GM21528 (cell line): ENCODE measurements around the gene CEP41.
"Not testable (repeated sequence)": the region's sequence is repeated elsewhere in the genome, so short reads cannot be mapped to it uniquely, and the experiment has no call there.

Experiments used
- ATAC-seq: cut with Tn5 transposase; IDR thresholded peaks from one replicate; pipeline ENCODE4 v1.9.1; 2021; ENCODE audit warnings: mild to moderate bottlenecking, moderate library complexity; ENCODE audit not compliant: unreplicated experiment, low FRiP score

CEP41 gene

DNA sequence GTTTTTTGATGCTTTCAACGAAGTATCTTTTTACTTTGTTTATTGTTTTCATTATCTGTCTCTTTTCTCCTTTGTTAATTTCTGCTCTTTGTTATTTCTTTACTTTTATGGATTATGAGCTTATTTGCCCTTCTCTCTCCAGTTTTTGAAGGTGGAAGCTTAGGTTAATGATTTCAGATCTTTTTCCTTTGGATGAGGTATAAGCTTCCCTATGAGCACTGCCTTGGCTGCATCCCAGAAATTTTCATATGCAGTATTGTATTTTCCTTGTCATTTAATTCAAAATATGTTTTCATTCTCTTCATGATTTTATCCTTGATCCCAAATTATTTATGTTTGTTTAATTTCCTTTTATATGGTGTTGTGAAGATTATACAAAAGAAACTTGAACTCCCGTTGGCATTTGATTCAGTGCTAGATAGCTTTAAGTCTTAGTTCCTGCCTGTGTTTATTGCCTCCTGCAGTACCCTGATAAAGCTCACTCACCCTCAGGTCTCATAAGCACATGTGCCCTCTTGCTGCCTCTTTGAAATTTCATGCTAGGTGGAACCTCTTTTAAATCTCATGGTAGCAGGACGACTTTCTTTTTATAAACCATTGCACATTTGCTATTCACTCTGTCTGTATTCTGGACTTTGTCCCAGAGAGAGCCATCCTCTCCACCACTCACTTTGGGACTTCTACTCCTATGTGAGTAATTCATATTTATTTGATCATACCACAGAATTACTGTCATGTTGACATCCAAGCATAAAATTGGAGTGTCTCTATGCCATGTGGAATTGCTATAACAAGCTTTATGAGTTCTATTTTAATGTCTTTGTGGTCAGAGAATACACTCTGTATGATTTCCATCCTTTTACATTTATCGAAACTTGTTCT lies 23.0 kb upstream of the CEP41 start:
- ATAC-seq: no peak

DNA sequence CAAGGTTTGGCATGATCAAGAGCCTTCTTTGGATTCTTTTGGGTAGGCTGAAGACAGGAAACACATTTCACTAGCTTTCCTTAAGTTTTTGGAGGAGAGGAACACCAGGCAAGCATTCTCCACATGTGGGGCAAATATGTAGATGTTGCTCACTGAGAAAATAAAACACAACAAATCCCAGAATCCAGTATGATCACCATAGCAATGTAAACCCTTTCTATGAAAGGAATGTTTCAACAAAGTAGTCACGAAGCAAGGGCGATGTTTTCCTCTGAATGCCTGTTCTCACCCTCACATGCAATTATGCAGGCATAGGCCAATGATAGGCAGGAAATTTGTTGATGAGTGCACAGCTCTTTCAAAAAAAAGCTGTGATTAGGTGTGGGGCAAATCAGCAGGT lies 20.5 kb upstream of the CEP41 start:
- ATAC-seq: no peak

DNA sequence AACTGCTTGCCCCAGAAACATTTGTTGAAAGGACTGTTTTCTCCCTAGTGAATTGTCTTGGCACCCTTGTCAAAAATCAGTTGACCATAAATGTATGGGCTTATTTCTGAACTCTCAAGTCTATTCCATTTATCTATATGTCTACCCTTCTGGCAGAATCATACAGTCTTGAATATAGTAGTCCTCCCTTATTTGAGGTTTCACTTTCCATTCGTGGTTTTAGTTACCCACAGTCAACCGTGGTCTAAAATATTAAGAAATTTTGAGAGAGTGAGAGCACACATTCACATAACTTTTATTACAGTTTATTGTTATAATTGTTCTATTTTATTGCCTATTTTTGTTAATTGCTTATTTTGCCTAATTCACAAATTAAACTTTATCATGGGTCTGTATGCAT lies 17.4 kb upstream of the CEP41 start:
- no peak for ATAC-seq

DNA sequence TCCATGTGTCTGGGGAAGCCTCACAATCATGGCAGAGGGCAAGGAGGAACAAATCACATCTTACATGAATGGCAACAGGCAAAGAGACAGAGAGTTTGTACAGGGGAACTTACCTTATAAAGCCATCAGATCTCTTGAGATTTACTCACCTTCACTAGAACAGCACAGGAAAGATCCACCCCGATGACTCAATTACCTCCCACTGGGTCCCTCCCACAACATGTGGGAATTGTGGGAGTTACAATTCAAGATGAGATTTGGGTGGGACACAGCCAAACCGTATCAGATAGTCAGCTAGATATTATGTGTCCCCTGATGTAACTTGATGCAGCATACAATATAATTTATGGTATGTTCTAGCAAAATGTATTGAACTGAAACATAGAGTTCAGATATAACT lies 14.1 kb upstream of the CEP41 start:
- ATAC-seq: no peak

DNA sequence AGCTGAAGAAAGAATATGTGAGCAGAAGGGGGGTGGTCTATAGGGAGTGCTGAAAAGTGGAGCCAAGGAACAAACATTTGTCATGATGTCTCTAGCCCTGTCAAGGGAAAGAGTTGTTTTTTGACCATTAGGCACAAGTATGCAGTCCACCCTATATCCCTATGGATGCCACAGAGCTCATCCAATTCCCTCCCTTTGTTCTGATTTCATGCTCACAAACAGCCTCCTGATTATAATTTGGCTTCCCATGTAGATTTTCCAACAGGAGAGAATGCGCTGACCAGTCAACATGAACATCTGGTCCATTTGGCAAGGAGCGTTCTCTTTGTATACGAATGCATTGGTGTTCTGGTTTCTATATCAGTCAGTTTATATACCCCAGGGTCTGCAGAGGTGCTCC lies 12.1 kb upstream of the CEP41 start:
- no peak for ATAC-seq

DNA sequence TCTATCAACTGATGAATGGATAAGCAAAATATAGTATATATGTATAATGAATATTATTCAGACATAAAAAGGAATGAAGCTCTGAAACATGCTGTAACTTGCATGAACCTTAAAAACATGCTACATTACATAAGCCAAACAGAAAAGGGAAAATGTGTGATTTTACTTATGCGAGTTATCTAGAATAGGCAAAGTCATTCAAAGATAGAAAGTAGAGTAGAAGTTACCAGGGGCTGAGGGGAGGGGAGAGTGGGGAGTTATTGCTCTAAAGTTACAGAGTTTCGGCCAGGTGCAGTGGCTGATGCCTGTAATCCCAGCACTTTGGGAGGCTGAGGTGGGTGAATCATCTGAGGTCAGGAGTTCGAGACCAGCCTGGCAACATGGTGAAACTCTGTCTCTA lies 10.5 kb upstream of the CEP41 start:
- ATAC-seq: not testable (repeated sequence)

DNA sequence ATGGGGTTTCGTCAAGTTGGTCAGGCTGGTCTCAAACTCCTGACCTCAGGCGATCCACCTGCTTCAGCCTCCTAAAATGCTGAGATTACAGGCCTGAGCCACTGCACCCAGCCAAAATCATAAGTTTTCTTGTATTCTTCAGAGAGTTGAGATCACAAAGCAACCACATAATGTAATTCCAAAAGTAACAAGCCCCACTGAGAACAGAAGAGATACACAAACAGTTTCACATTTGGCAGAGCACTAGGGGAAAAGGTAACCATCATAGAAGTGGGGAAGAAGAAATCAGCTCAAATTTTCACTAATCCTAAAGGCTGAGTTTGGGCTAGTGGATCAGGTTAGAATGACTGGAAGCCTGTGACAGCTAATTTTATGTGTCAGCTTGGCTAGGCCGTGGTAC lies 5.4 kb upstream of the CEP41 start:
- no peak for ATAC-seq

DNA sequence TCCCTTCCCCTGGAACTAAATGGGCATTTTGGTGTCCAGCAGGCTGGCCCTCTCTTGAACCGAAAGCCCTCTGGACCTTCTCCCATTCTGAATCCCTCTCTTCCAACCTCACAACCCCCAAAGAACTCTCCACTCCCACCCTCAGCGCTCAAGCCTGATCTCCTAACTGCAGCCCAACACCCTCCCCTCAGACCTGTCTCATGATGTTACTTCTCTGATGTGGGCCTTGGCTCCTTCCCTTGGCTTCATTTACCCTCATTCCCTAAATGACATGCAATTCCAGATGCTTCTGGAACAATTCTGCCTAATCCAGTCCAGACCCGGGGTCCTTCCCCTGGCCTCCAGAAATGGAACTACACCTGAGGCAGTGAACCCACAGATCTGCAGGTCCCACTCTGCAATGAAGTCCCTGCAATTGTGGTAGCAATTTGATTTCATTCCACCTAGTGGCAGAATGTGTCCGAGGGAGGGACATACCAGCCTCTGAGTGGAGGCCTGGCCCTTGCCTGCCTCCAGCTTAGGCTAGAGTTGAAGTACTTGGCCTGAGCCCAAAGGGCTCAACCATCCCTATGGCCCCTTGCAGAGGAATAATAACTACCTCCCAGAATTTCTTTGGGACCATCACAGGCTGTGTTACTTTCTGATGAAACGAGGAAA lies 4.1 kb upstream of the CEP41 start:
- ATAC-seq: no peak

DNA sequence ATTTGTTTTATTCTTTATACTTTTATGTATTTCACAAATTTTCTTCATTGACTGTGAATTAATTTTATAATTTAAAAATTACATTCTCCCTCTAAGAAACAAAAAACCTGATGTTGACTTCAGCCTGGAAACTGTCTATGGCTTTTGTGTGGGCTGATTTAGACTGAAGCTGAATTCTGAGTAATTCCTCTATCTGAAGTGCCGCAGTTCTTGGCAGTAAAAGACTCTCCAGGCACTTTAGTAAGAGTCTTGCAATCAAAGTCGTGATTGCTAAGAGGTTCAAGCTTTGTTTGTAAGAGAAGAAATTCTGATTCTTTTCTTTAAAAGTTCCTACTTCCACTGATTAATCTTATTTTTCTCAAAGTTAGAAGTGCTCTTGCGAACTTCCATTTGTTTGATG lies 3.4 kb upstream of the CEP41 start:
- ATAC-seq: no peak

DNA sequence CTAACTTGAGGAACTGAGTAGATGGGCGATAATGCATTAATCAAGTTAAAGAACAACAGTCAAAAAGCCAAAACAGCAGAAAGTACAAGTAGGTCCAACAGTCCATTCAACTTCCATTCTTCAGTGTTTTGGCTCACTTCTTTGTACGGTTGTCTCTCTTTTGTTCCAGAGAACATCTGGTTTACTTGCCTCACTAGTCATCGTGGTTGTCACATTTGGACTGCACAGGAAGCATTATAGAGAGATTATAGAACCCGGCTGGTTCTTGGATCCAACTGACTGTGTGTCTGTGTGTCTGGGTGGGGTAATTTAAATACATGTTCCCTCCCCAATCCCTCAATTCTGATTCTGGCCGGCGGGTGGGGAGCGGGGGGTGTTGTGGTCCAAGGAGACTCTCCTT lies 1.8 kb upstream of the CEP41 start:
- ATAC-seq: no peak

DNA sequence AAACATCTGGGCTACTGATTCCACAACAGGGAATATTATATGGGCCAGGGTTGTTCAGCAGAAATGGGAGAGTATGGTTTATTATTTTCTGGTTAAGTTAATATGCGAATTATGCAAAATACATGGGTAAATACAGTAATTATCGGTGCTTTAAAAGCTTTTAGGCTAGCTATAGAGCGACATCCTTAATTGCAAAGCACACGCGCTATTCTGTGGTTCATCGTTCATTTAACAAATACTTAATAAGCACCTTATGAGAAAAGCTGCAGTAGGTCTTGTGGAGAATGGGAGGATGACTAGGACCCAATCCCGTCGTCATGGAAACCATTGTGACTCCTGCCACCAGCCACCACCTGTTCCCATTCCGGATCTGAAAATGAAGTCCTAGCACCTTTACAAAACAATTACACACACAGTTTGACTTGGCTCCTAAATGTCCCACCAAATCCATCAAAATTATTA lies 623 bp upstream of the CEP41 start:
- ATAC-seq: no peak

DNA sequence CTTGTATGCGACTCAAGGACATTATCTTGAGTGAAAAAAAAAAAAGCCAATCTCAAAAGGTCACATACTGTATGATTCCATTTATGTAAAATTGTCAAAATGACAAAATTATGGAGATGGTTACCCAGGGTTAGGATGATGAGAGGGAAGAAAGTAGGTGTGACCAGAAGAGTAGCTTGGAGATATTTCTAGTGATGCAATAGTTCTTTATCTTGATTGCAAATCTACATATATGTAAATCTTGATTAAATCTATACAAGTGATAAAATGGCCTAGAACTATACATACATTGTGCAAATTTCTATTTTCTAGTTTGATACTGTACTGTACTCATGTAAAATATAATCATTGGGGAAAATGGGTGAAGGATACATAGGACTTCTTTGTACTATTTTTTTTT lies 4.6 kb downstream of the CEP41 start:
- no peak for ATAC-seq

DNA sequence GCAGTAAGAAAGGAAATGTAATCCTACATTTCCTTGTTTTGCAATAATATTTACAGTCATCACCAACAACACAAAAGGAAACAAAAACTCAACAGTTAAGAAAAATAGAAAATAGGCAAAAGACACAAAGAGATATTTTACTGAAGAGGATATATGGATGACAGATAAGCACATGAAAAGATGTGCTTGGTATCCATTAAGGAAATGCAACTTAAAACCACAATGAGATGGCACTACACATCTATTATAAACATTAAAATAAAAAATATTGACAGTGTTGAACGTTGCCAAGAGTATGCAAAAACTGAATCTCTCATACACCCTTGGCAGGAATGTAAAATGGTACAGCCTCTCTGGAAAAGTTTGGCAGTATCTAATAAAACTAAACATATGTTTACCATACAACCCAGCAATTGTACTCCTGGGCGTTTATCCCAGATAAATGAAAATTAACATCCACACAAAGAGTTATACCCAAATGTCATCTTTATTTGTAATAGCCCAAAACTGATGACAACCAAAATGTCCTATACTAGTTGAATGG lies 5.4 kb downstream of the CEP41 start:
- ATAC-seq: no peak

DNA sequence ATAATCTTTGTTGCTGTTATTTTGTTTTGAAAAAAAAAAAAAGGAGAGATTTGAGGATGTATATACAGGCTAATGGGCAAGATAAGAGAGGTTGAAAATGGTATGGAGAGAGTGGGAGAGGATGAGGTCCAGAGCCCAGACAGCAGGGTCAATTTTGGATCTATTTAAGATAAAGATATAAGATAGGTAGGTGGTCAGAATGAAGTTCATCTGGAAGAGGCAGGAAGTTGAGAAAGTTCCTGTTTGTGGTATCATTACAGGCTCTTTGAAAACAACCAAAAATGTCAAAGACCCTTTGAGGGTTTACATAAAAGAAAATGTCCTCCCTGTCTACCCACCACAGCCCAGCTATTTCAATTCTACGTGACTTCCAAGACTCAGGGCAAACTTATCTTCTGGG lies 7.5 kb downstream of the CEP41 start:
- ATAC-seq: no peak

DNA sequence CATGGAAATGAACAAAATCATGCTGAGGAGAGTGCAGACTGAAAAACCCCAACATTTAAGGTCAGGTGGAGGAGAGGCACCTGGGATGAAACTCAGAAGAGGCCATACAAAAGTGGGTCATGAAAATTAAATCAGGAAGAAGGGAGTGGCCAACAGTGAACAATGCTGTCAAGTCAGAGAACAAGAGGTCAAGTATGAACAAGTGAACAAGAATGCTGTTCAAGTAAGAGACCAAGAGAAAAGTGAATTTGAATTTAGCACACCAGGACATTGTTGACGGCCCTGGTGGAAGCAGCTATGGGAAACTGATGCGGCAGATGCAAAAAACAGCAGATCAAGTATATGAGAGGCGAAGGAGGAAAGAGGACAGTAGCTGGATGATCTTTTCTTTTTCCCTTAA lies 7.9 kb downstream of the CEP41 start:
- ATAC-seq: no peak

DNA sequence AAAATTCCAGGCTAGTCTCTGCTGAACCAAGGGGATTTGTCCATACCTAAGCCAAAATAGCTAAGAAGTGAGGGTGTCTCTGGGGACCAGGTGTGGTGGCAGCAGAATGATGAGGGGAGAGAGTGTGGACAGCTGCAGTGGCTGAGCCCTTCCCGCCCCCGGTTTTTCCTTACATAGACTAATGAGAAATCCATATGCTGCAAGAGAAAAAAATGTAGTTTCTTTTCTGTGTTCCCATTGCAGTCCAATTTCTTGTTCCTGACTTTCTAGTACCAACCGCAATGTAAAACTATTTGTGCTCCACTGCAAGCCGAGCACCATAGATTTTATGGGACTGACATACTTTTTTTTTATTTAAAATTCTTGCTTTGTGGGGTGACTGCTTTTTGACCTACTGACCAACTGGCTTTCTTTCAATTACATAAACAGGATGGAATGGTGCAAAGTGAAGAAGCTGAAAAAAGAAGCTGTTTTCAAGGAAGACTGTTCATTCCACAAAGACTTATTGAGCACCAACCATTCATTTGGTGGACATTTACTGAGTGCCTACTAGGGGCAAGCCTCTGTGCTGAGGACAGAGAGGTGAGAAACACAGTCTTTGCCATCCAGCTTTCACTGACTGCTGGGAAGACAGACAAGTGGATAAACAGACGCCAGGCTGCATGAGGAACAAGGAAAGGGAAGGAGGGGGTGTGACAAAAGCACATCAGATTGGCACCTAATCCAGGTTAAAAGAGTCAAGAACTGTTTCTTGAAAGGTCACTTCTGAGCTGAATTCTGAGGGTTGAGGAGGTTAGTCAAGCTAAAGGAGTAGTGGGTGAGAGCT lies 9.8 kb downstream of the CEP41 start:
- ATAC-seq: no peak

DNA sequence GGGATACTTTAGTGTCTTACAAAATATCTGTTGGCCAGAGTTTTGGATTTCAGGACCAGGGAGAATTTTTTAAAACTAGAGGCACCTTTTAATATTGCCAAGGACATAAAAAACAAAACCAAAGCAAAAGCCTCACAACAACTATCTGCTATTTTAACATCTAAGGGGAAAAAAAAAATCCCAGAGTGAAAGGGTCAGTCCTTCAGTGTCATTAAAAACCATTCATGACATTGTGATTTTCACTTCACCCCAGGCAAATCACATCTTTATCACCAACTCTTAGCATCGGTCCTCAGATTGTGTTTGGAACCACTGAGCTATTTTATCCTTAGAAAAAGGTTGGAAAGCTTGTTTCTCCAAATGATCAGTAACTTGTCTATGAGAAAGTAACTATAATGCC lies 10.7 kb downstream of the CEP41 start:
- no peak for ATAC-seq

DNA sequence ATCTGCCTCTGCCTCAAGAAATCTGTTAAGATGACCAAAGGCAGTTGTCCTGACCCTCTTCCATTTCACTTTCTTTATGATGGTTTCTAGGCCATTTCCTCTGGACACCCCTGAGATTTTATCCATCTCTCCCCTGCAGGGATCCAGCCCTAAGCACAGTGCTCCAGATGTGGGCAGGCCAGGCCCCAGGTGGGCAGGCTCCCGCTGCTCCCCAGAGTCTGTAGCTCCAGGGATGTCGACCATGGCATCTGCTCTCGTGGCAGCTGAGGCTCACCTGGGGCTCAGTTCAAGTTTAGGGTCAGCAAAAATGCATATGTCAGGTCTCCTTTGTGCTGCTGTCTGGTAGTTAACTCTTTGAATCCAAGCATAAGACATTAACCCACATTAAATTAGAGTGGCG lies 11.8 kb downstream of the CEP41 start:
- no peak for ATAC-seq

DNA sequence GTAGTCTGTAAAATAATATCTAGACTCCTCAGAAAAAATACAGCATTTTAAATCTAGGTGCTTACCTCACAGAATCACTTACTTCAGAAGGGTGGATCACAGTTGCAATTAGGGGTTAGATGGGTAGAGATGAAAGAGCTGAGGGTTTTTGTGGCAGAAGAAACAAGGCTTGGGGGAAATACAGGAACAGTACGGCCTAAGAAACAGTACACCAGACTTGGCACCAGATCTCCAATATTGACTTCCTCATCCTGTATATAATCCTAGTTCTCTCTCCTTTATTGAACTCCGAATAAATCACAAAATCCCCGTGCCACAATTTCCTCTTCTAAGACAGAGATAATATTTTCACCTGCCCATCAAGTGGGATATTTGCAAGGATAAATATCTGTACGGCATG lies 14.3 kb downstream of the CEP41 start:
- ATAC-seq: no peak

DNA sequence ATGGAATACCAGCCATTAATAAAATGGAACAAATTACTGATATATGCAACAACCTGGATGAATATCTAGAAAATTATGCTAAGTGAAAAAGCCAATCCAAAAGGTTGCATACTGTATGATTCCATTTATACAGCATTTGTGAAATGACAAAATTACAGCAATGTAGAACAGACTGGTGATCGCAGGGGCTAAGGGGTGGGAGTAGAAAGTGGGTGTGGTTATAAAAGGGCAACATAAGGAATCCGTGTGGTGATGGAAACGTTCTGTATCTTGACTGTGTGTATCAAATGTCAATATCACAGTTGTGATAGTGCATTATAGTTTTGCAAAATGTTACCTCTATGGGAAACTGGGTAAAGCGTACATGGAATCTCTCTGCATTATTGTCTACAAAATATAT lies 15.0 kb downstream of the CEP41 start:
- ATAC-seq: no peak

DNA sequence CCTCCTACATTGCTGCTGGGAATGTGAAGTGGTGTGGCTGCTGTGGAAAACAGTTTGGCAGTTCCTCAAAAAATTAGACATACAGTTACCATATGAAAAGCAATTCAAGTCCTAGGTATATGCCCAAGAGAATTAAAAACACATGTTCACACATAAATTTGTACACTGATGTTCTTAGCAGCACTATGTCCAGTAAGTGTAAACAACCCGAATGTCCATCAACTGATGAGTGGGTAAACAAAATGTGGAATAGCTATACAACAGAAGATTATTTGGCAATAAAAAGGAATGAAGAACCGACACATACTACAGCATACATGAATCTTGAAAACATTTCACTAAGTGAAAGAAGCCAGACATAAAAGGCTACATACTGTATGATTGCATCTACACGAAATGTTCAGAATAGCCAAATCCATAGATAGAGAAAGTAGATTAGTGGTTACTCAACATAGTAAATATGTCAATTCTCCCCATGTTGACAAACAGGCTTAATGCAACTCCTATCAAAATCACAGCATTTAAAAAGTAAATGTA lies 17.2 kb downstream of the CEP41 start:
- ATAC-seq: no peak
